ENCODE results near the gene MRAP.
"Not testable (repeated sequence)": the region's sequence is repeated elsewhere in the genome, so short reads cannot be mapped to it uniquely, and the experiment has no call there.

The MRAP gene
- long read RNA-seq, donor 1: 0 reads
- long read RNA-seq, donor 2: 0 reads
- long read RNA-seq, donor 3, partial matches to known transcripts: 0 of 5 reads
- long read RNA-seq, donor 3, other reads (novel, unspliced or antisense): 5 of 5 reads
- long read RNA-seq, donor 4: 0 reads
- long read RNA-seq, donor 5: 0 reads
- long read RNA-seq, donor 6: 0 reads
- long read RNA-seq, donor 7: 0 reads
- long read RNA-seq, donor 8: 0 reads

DNA sequence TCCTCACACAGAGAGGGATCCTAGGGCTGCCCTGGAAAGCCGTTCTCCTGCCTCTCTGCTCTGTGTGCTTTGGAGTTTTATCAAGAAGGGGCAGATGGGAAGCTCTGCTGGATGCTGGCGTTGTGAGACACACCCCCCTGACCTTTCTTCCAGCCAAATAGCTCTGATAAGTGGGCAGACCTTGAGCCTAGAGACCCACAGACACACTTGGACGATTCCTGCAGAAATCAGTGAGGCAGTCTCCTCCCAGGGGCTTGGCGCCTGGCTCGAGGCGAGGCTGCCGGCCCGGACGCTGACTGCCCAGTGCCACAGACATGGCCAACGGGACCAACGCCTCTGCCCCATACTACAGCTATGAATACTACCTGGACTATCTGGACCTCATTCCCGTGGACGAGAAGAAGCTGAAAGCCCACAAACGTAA lies at the start of gene MRAP:
Gene MRAP (plus strand): TSS at position 198 of the 424 bp plus-strand sequence. CDS start 117 bp downstream, at position 315.
- DNase-seq: no peak

DNA sequence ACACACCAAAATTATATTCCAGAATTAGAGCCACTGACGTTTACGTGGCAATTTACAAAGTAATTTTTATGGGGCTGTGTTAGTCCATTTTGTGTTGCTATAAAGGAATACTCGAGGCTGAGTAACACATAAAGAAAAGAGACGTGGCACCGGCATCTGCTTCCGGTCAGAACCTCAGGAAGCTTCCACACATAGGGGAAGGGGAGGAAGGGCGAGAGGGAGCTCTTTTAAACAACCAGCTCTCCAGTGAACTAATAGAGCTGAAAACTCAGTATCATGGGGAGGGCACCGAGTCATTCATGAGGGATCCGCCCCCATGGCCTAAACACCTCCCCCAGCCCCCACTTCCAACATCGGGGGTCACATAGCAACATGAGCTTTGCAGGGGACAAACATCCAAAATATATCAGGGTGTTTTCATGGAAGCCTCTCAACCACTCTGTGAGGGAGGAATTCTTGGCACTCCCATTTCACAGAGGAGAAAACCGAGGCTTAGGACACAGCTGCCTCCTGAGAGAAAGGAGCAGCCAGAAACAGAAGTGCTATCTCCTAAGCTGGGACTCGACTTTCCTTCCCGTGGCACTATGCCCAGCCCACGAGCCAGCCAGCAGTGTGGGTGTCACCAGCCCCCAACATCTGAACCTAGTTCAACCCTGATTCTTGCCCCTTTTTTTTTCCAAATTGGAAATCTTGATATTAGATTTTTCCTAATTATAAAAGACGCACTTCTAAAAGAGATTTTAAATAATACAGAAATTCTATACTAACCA lies 49.0 kb upstream of the MRAP start:
- DNase-seq: no peak

DNA sequence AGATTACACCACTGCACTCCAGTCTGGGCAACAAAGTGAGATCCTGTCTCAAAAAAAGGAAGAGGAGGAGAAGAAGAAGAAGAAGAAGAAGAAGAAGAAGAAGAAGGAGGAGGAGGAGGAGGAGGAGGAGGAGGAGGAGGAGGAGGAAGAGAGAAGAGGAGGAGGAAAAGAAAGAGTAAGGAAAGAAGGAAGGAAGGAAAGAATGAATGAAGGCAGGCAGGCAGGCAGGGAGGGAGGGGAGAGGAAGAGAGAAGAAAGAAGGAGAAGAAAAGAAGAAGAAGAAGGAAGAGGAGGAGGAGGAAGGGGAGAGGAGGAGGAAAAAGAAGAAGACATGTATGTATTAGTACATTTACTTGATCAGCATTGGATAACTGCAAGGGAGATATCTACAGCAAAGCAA lies 46.5 kb upstream of the MRAP start:
- DNase-seq: no peak

DNA sequence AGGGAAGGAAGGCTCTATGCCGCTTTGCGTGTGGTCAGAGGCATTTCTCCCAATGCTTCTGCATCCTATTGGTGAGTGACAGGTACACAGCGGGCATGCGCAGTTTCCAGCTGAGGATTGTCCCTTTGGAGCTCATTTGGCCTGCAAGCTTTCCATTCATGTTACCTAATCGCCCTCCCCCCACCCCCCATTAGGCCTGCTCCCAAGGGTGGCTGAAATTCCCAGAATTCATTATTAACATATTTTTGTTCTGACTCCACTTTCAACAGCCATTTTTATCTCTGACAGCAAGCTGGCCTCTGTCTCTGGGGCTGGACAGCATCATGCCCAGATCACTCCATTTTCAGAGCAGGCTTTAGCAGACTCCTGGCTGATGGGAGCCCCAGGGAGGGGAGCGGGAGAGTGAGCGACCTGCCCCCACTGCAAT lies 45.4 kb upstream of the MRAP start:
- no peak for DNase-seq

DNA sequence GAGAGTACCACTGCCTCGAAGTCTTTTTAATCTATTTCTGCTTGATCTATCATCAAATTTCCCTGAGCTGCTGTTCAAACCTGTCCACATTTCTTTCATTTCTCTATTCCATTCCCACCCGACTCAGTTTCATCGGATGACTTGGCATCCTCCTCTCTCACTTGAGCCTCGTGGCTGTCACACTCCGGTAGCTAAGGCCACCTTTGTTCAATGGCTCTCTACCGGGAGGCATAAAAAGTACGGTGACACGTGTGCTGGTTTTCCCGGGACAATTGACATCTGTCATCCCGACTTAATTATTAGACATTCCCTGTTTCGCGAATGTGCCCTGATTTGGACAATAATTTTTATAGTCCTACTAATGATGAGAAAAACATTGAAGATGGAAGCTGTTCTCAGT lies 42.4 kb upstream of the MRAP start:
- DNase-seq: no peak

DNA sequence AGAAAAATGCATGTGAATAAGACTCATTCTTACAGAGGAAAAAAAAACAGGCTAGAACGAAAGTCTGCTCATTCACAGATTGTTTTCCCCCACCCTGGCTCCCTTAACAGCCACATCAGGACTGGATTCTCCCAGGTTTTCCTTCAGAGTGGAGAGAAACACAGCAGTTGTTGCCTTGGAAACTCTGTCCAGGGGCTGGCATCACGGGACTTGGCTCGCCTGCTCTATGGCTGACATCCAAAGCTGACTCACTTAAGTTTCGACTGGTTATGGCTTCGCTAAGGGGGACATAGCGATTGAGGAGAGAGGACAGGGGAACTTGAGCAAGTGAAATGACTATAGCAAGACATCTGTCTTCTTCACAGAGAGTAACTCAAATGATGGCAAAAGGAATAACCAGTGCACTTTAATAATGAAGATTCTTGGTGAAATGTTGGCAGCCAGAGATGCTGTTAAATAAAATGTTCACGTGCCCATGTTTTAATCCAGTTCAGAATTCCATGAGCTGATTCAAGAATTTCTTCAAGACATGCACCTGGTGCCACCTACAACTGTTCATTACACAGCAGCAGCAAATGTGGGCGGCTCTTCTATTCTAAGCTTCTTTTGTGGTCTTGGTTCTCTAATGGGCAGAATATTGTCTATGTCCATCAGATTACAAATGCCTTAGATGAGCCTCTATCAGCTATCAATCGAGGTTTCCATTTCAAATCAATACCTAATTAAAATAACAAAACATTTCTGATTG lies 41.6 kb upstream of the MRAP start:
- DNase-seq: no peak

DNA sequence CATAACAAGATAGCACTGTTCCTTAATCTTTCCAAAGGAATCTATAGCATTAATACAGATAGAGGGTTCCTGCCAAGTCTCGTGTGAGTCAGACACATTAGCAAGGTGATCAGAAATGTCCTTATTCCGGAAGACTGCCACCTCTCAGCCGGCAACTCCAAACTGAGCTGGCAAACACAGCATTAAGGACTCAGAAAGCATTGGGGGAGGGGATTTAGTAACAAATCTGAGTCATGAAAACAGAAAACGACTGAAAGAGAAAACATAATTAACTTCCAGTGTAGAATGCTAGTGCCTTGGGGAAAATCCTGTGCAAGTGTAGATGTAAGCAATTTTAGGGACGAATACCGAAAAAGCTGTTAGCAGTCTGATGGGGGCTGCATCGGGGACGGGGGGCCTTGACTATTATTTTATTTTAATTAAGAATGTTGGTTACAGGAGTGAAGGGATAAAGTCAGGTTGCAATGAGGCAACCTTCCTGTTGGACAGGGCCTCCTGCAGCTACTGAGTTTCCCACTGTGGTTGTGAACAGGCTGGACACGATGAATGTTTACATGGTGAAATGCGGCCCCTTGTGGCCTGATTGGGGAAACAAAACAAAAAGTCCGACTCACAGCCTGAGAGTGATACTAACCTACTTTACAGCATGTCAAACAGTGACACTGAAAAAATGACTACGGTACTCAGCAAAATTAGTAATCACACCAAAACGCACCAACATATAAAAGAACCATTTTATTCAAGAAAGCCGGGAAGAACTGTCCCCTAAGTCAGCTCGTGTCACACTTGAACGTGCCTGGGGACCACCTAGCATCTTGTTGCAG lies 40.5 kb upstream of the MRAP start:
- peak; percentile 52 for DNase-seq

DNA sequence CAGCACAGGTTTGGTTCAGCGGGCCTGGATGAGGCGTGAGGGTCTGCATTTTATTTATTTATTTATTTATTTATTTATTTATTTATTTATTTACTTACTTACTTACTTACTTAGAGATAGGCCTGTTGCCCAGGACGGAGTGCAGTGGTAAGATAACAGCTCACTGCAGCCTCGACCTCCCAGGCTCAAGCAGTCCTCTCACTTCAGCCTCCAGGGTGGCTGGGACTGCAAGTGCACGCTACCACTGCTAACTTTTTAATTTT lies 39.9 kb upstream of the MRAP start:
- not testable (repeated sequence) for DNase-seq

DNA sequence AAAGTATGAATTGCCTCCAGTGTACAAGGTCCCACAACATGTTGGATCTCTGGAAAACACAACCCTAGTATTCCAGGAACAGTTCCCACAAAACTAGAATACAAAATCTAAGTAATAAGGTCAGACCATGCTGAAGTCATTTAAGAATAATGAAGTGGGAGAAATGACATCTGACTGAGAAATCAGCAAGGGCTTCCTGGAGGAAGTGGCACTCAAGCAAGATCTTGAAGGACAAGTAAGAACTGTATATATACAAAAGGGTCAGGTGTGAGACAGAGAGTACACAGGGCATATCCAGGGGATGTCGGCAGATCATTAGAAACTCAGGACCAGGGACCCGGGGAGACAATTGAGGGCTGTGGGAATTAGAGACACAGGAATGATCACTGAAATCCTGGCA lies 38.5 kb upstream of the MRAP start:
- DNase-seq: no peak

DNA sequence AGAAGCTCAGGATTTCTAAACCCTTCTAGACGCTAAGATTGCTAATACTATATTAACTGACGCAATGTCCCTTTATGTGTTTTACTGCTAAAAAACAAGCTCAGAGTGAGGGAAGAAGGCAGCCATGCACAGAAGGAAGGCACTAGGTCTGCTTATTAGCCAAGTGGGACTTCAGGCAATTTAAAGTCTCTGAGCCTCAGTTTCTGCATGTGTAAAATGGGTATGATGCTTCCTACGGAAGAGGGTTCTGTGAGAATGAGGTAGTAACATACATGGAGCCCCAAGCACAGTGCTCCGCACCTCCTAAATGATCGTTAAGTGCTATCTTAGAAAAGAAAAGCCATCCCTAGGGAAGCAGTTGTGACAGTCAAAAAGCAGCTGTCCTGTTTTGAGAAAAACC lies 36.7 kb upstream of the MRAP start:
- DNase-seq: no peak

DNA sequence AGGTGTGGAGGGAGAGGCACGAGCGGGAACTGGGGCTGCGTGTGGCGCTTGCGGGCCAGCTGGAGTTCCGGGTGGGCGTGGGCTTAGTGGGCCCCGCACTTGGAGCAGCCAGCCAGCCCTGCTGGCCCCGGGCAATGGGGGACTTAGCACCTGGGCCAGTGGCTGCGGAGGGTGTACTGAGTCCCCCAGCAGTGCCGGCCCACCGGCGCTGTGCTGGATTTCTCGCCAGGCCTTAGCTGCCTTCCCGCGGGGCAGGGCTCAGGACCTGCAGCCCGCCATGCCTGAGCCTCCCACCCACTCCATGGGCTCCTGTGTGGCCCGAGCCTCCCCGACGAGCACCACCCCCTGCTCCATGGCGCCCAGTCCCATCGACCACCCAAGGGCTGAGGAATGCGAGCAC lies 33.3 kb upstream of the MRAP start:
- DNase-seq: not testable (repeated sequence)

DNA sequence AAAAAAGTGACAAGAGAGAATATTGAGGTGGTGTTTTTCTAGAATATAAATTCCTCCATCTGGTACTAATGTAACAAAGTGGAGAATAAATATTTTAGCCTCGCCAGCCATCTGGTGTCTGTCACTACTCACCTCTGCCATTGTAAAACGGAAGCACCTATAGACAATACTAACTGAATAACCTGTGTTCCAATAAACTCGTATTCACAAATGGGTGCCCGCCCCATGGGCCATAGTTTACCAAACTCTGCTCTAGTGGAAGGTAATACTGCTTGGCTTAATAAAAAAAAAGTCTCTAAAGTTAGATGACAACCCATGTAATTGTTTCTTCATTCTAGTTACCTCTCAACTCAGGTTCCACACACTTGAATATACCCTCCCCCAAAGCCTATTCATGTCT lies 27.9 kb upstream of the MRAP start:
- no peak for DNase-seq

DNA sequence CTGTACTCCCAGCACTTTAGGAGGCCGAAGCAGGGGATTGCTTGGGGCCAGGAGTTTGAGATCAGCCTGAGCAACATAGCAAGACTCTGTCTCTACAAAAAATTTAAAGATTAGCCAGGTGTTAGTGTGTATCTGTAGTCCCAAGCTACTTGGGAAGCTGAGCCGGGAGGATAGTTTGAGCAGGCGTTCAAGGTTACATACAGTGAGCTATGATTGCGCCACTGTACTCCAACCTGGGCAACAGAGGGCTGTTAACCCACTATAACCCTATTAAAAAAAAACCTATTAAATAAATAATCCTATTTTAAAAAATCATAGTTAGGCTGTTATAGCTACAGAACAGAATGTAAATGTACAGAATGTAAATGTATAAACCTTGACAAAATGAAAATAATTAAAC lies 22.0 kb upstream of the MRAP start:
- DNase-seq: no peak

DNA sequence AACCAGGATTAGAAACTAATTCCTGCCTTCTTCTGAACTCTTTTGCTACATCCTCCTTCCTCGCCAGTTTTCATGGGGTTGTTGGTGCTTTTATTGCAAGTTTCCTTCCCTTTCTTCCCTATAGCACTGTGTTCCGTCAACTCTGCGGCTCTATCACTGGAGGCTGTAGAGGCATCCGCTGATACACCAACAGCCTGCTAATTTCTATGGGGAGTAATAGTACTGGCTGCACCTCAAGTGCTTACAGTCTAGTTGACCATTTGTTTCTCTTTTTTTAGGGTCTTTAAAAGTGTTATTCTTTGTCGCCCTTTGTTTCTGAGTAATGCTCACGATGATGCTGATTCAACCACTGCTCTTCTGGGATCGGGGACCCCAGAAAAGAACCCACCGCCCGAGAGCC lies 20.6 kb upstream of the MRAP start:
- peak; percentile 41 for DNase-seq

DNA sequence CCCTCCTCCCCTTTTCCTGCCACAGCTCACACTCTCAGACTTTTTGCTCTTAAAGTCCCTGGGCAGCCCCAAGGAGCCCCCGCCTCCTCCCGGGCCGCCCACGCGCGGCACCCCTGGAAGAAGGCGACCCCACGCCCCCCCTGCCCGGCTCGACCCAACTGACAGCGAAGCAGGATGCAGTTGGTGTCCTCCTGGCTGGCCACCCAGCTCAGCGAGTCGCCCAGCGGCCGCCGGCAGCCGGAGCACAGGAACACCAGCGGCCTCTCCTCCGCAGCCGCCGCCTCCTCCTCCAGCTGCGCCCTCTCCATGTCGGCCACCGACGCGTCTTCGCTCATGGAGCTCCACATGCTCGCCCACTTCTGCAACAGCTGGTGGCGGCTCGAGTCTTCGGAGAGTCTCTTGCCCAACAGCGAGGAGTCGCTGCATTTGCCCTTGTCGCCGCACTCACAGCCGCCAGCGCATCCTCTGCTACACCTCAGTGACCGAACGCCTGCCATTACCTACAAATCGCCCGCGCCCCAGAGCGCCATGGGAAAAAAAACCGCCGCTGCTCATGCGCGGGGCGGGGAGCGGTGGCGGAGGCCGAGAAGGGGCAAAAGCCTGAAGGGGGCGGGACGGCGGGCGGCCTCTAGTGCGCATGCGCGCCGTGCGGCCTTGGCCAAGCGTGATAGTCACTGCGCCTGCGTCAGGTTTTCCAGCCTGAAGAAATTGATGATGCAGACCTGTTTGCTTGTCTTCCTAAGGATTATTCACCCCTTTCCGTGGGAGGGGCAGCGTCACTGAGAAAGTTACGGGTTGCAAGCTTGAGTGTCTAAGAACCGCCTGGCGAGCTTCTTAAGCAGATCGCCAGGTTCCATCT lies 19.9 kb upstream of the MRAP start, which contains the start of gene MIS18A:
Gene MIS18A (minus strand): TSS at position 532 of the 859 bp plus-strand sequence. CDS start 35 bp downstream, at position 497.
- DNase-seq: peak; percentile 95

DNA sequence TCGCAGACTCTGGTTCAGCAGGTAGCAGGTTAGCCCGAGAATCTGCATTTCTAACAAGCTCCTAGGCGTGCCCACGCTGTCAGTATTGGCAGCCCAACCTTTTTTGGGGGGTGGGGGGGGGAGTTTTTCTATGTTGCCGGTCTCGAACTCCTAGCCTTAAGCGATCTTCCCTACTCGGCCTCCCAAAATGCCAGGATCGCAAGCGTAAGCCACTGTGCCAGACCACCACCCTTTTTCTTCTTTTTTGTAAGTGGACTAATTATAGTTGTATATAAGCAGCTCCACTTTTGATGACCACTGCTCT lies 19.3 kb upstream of the MRAP start:
- no peak for DNase-seq

DNA sequence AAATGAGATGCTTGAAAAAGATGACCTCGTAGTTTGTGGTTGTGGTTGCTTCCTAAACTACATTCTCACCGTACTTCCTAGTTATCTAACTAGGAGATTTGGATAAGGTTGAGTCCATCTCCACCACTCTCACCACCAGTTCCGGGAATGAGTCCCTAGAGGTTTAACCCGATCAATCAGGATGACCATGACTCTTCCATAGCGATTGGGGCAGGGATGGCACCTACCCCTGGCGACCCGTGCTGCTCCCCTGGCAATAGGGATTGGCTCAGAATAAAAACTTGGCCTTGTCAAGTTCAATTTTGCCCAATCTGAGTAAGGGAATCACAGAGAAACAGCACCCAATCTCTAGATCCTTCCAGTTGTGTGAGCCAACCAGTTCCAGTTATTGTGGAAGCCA lies 17.1 kb upstream of the MRAP start:
- no peak for DNase-seq

DNA sequence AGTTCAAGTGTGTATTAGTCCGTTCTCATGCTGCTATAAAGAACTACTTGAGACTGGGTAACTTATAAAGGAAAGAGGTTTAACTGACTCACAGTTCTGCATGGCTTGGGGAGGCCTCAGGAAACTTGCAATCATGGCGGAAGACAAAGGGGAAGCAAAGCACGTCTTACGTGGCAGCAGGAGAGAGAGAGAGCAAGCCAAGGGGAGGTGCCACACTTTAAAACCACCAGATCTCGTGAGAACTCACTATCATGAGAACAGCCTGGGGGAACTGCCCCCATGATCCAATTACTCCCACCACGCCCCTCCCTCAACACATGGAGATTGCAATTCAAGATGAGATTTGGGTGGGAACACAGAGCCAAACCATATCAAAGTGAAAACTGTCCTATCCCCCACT lies 15.7 kb upstream of the MRAP start:
- no peak for DNase-seq

DNA sequence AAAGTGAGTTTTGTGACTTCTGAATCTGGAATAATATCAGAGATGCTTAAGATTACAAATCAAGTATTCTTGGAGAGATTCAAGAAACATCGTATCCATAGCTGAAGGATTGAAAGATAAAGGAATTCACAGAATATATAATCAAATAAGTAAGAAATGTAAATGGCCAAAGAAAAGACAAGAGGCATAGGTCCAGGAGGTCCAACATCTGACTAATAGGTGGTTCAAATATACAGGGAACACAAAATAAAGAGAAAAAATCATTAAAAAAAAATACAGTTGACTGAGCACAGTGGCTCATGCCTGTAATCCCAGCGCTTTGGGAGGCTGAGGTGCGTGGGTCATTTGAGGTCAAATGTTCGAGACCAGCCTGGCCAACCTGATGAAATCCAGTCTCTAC lies 13.2 kb upstream of the MRAP start:
- DNase-seq: no peak

DNA sequence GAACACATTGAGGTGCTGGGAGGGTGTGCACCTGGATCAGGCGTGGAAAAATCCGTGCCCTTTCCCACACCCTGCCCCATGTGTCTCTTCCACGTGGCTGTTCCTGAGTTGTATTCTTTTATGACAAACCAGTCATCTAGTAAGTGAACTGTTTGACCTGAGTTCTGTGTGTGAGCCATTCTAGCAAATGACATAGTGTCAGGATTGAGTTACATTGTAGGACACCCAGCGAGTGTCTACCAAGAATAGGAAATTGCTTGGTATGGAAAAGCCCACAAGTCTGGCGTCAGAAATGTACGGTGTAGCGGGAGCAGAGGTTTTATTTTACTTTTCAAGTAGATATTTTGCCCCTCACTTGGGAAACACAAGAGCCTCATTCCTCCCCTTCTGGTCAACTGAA lies 1.2 kb upstream of the MRAP start:
- no peak for DNase-seq

DNA sequence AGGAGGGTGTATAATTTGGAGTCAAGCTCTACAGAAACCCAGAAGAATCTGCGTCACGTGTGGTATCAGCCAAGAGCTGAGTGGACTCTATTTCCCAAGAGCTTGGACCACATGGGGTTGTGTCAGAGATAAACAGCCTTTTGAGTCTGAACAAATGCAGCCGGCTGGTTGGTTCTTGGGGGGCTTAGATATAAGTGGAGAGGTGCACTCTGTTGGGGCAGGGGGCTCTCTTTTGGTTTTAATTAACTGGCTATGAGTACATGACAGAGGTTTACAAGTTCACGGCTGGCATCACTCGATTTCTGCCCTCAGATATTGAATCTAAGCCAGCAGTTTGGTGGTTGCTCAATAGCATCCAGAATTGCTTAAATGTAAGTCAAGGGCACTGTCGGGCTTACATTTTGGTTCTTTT lies 501 bp upstream of the MRAP start:
- DNase-seq: no peak

DNA sequence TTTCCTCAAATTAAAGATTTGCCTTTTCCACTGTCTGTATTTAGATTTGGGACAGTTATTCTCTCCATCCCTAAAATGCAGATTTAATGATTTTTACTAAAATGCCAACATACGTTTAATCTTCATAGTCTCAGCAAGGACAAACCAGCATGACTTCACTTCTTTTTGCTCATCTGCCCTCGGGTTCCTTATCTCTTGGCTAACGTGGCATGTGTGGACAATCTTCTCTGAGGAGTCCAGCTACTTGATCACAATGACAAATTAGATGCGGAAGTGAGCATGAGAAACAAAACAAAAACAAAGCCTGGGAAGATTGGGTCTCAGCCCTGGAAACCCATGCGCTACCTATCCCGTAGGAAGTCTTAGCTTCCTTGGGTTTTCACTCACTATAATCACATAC lies 1.0 kb downstream of the MRAP start:
- DNase-seq: no peak

Measured in right kidney (tissue), 9 donors.